SKM-1 treated with dmso at 0.1 percent for 144 hours (cell line): Measurements from ENCODE around the gene FXYD6.

Experiments
- DNase-seq: peaks from one replicate; lab custom pipeline; 2025; ENCODE audit not compliant: unreplicated experiment; lab: John Stamatoyannopoulos, UW

The FXYD6 gene

GRCh38 chr11:117849781-117850414 lies 26.6 kb downstream of the FXYD6 start:
- DNase-seq: no peak

DNA sequence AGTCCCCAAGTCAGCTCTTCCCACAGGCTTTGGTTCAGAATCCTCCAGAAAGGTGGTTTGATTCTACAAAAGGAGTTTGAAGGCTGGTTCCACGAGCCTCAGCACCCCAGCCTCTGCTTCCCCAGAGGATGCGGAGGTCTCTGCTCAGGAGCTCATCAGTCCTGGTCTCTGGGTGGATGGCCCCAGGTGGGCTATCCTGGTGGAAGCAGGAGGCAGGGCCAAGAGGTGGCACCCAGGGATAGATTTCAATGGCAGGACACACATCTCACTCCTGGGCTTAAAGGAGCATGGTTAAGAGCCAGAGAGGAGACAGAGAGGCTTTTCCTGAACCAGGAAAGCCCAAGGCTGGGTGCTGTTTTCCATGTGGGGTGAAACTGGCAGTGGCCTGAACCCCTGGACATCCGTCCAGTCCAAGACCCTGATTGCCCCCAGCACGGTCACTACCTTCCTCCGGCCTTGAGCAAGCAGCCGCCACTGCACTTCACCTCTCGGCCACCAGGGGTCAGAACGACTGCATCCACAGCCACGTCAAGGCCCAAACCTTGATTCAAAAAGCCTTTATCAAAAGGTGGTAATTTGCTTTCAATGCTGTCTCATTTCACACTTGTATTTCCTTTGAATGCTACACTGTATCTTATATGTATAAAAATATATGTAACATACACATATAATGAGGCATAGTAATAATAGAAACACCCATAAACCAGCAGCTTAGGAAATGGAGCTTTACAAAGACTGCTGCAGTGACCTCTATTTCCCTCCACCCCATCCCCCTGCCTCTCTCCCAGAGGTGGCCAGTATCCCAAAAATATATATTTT lies 32.6 kb downstream of the FXYD6 start:
- DNase-seq: peak; percentile 35

DNA sequence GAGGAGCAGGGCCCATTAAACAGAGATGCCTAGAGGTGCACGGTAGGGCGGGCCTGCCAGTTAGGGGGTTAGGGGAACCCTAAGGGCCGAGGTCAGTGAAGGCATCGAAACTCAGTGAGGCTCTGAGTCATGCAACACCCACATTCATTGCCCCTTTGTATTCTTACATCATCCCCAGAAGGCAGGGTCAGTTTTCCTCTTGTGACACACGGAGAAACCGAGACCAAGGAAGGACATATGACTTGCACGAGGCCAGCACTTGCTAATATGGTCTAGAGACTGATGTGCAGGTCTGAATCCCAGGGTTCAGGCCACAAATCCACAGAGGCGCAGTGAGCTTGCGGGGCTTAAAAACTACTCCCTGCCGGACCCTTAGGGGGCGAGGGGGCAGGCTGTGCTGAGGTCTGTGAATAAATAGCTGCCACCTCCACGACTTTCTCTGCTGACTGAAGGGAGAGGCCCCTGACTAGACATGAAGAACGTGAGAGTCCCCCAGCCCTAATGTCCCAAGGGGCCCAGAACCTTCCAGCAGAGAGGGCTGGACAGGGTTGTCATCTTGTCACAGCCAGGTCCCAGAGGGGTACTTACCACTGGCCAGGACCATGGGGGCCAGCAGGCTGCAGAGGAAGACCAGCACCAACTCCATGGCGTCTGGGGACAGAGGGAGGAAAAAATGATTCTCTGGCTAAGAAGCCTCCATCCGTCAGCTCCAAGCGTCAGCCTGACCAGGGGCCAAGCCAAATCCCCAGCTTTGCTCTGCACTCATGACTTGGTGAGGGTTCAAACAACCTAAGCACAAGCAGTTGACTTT lies 34.1 kb downstream of the FXYD6 start:
- DNase-seq: peak; percentile 86

GRCh38 chr11:117841551-117842031 lies 34.9 kb downstream of the FXYD6 start:
- no peak for DNase-seq

- DNase-seq: no peak
These were observed 35.4 kb downstream of the FXYD6 start for GRCh38 chr11:117840881-117841550.

- DNase-seq: no peak
These were observed 36.3 kb downstream of the FXYD6 start for GRCh38 chr11:117839936-117840813.

GRCh38 chr11:117839380-117839881 lies 37.0 kb downstream of the FXYD6 start:
- no peak for DNase-seq

- no peak for DNase-seq
These were observed 37.6 kb downstream of the FXYD6 start for GRCh38 chr11:117838901-117839300.

DNA sequence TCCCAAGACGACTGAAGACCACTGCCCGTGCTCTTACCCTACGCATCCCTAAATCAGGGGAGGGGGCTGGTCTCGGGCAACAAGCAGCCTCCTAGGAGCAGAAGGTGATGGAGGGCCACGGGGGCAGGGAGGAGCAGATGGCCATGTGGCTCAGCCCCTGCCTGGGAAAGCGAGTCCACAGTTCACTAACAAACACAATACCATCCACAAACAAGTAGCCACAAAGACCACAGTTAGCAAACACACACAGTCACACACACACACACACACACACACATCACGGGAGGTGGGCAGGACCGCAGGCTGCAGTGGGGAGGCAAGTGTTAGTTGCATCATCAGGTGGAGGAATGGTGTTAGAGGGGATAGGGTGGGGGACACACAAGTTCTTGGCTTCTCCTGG lies 38.7 kb downstream of the FXYD6 start:
- no peak for DNase-seq

GRCh38 chr11:117837070-117837776 lies 39.2 kb downstream of the FXYD6 start:
- DNase-seq: no peak

- DNase-seq: peak; percentile 70
These were observed 40.1 kb downstream of the FXYD6 start for GRCh38 chr11:117836077-117836960.

GRCh38 chr11:117835576-117835975 lies 40.9 kb downstream of the FXYD6 start:
- DNase-seq: no peak

GRCh38 chr11:117834838-117835443 lies 41.5 kb downstream of the FXYD6 start:
- DNase-seq: no peak

- DNase-seq: no peak
These were observed 42.2 kb downstream of the FXYD6 start for GRCh38 chr11:117834068-117834810.

DNA sequence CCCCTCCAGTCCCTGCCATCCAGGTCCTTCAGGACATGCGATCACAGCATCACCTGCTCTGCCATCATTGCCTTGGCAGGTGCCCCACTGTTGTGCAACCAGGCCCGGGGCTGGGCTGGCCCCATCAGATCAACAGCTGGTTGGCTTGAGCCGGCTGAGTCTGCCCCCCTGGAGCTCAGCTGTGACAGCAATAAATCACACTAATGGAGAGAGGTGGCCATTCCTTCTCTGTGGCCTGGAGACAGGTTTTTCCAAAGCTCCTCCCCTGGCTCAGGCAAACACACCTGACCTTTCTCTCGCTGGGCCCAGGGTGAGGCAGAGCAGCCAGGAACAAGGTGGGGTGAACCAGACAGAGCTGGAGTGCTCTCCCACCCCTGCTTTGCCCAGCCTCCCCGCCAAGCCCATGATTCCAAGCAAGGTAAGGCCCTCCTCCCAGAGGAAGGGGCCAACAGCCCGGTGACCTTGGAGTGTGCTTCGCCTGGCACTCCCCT lies 43.0 kb downstream of the FXYD6 start:
- DNase-seq: no peak

DNA sequence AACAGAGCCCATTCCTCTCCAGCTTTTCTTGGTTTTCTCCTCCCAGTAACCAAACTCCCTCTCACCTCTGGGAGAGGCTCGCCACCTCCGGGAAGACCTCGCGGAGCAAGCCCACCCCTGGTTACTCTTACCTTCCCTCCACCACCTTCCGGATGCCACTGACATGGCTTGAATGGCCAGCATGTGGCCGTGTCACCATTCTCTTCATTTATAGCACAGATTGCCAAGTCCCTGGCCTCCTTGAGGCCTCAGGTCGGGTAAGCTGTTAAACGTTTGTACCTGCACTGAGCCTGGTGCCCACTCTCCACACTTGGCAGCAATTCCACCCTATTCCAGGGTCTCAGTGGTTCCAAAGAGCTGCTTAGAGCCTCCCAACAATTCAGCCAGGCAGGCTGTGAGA lies 43.9 kb downstream of the FXYD6 start:
- no peak for DNase-seq
